Measurements from ENCODE around the gene SYNJ2BP. TPM values are rescaled to one million over a fixed set of nuclear protein-coding genes. Genes with fewer than 3 reads are reported as not detected.

Gene SYNJ2BP
- total and polyA plus RNA-seq, 7 donors: 13.8 to 44.6 (median 26.0) TPM

DNA sequence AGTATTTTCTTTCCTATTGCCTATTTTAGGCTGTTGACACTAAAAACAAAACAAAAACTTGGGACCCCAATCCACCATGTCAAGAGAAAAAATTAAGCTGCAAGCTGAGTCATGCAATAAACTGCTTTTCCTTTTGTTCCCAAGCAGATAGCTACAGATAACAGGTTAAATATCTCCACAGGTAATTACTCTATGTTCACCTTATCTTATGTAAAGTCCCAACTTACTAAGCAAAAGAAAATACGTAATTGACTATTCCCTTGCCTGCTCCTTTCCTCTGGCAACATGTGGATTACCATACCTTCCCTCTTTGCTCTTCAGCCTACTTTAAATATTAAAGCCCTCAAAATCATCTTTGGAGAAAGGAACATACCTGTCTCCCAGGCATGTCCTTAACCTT is 38.2 kb downstream of the SYNJ2BP start:
- no peak for DNase-seq
- Histone ChIP-seq H3K4me3 (no peak overlapping the region), H3K27ac (no peak overlapping the region), H3K9me3 (no peaks in the 10 kb centered on the region), H3K4me1 (no peaks in the 10 kb centered on the region), H3K27me3 (no peaks in the 10 kb centered on the region), H3K36me3 (peaks cover 0 to 52% (median 7%) of the 10 kb centered on the region in 4 donors)
- intact Hi-C loops (cut with DNase I): no loop called here
- 36 to 74% methylated on average over 1 of the region's 1 CpG for WGBS, 2 donors
- TF ChIP-seq, protein P1, sequence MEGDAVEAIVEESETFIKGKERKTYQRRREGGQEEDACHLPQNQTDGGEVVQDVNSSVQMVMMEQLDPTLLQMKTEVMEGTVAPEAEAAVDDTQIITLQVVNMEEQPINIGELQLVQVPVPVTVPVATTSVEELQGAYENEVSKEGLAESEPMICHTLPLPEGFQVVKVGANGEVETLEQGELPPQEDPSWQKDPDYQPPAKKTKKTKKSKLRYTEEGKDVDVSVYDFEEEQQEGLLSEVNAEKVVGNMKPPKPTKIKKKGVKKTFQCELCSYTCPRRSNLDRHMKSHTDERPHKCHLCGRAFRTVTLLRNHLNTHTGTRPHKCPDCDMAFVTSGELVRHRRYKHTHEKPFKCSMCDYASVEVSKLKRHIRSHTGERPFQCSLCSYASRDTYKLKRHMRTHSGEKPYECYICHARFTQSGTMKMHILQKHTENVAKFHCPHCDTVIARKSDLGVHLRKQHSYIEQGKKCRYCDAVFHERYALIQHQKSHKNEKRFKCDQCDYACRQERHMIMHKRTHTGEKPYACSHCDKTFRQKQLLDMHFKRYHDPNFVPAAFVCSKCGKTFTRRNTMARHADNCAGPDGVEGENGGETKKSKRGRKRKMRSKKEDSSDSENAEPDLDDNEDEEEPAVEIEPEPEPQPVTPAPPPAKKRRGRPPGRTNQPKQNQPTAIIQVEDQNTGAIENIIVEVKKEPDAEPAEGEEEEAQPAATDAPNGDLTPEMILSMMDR (IDR thresholded peaks at IDR 0.05): no peak
- TF ChIP-seq POLR2A (IDR thresholded peaks at IDR 0.05) (no peak), EP300 (IDR thresholded peaks at IDR 0.05) (no peak), POLR2AphosphoS5 (IDR thresholded peaks at IDR 0.05) (no peak)

Other genes with a start within 250 kb of the SYNJ2BP start
- gene SLC8A3, start 228.1 kb downstream of the SYNJ2BP start, total RNA-seq: under 1 TPM in 3 of 4 donors, not detected in 1; 0.27 to 0.82 (median 0.36) TPM
- under 1 TPM in 1 of 3 donors, not detected in 2; 0.17 TPM for gene SLC8A3, start 228.1 kb downstream of the SYNJ2BP start, polyA plus RNA-seq
- 10 to 100 TPM; 16.8 to 33.2 (median 24.3) TPM for gene COX16, start 57.4 kb downstream of the SYNJ2BP start, total RNA-seq
- gene COX16, start 57.4 kb downstream of the SYNJ2BP start, polyA plus RNA-seq: 10 to 100 TPM; 65.7 to 90.1 (median 84.6) TPM
- under 1 TPM in 1 of 4 donors, not detected in 3; 0.27 TPM for gene ADAM21, start 35.1 kb upstream of the SYNJ2BP start, total RNA-seq
- gene ADAM21, start 35.1 kb upstream of the SYNJ2BP start, polyA plus RNA-seq: under 1 TPM in 1 of 3 donors, not detected in 2; 0.09 TPM
- gene ADAM20, start 117.9 kb upstream of the SYNJ2BP start, total RNA-seq: 1 to 10 TPM; 1.4 to 4.4 (median 2.6) TPM
- under 1 TPM in 1 of 3 donors, not detected in 2; 0.06 TPM for gene ADAM20, start 117.9 kb upstream of the SYNJ2BP start, polyA plus RNA-seq
- gene MED6, start 183.6 kb upstream of the SYNJ2BP start, total RNA-seq: 10 to 100 TPM; 24.3 to 40.7 (median 30.1) TPM
- 10 to 100 TPM; 15.0 to 26.1 (median 20.6) TPM for gene MED6, start 183.6 kb upstream of the SYNJ2BP start, polyA plus RNA-seq
- under 1 TPM; 0.16 to 0.81 (median 0.63) TPM for gene TTC9, start 224.8 kb upstream of the SYNJ2BP start, total RNA-seq
- 1 to 10 TPM in 1 of 3 donors, under 1 TPM in 1, not detected in 1; 0.60 to 3.6 TPM for gene TTC9, start 224.8 kb upstream of the SYNJ2BP start, polyA plus RNA-seq

Measured in sigmoid colon (tissue), 7 donors.